Neural progenitor cell (in vitro differentiated cells): ENCODE data around the gene DCP1B. TPM values are rescaled to one million over a fixed set of nuclear protein-coding genes. Genes with fewer than 3 reads are reported as not detected.
A peak's percentile ranks its signal among the peaks of the same experiment; 100 is the strongest.

Experiments
- DNase-seq: peaks from one replicate; pipeline ENCODE4 v3.0.0-alpha.2; 2016; ENCODE audit warnings: low spot score
- H2AFZ ChIP-seq: fragments of 200-600 bp; sonication (generic); replicated peaks from 2 replicates; pipeline ENCODE4 v1.6.1; 2016; ENCODE audit warnings: antibody characterized with exemption
- H3F3A ChIP-seq: fragments of 200-600 bp; sonication (generic); 2 replicates; pipeline ENCODE4 v1.6.1; 2016; ENCODE audit warnings: antibody characterized with exemption, low read depth
- H3K27ac ChIP-seq: fragments of 200-600 bp; sonication (generic); 2 replicates; pipeline ENCODE4 v1.5.1; 2016; ENCODE audit warnings: mild to moderate bottlenecking
- H3K27me3 ChIP-seq: fragments of 200-600 bp; sonication (generic); 2 replicates; pipeline ENCODE4 v1.6.1; 2016; ENCODE audit warnings: mild to moderate bottlenecking, moderate library complexity
- H3K36me3 ChIP-seq: fragments of 200-600 bp; sonication (generic); 2 replicates; pipeline ENCODE4 v1.5.1; 2016
- H3K4me1 ChIP-seq: fragments of 200-600 bp; sonication (generic); 2 replicates; pipeline ENCODE4 v1.6.1; 2016; ENCODE audit warnings: mixed run types
- H3K4me2 ChIP-seq: fragments of 200-600 bp; sonication (generic); 2 replicates; pipeline ENCODE4 v1.6.1; 2016
- H3K4me3 ChIP-seq: fragments of 200-600 bp; sonication (generic); 2 replicates; pipeline ENCODE4 v1.5.1; 2016
- H3K79me2 ChIP-seq: fragments of 200-600 bp; sonication (generic); 2 replicates; pipeline ENCODE4 v1.6.1; 2016; ENCODE audit warnings: low read depth
- H3K9ac ChIP-seq: fragments of 200-600 bp; sonication (generic); 2 replicates; pipeline ENCODE4 v1.6.1; 2016
- H3K9me3 ChIP-seq: fragments of 200-600 bp; sonication (generic); 2 replicates; pipeline ENCODE4 v1.5.1; 2016; ENCODE audit warnings: low read depth
- H4K20me1 ChIP-seq: fragments of 200-600 bp; sonication (generic); 2 replicates; pipeline ENCODE4 v1.6.1; 2016; ENCODE audit warnings: low read depth
- H3K27ac Mint-ChIP-seq: 3 replicates; pipeline ENCODE4 v1.8.0; 2021; ENCODE audit warnings: mixed read lengths
- H3K27me3 Mint-ChIP-seq: 2 replicates; pipeline ENCODE4 v1.8.0; 2022; ENCODE audit warnings: low read depth, mild to moderate bottlenecking, inconsistent platforms, moderate library complexity, mixed read lengths; ENCODE audit not compliant: insufficient read depth
- H3K36me3 Mint-ChIP-seq: 3 replicates; pipeline ENCODE4 v1.8.0; 2021; ENCODE audit warnings: mixed read lengths
- H3K4me1 Mint-ChIP-seq: 3 replicates; pipeline ENCODE4 v1.8.0; 2021; ENCODE audit warnings: mixed read lengths
- H3K4me3 Mint-ChIP-seq: 3 replicates; pipeline ENCODE4 v1.8.0; 2021; ENCODE audit warnings: mild to moderate bottlenecking, moderate library complexity, mixed read lengths
- H3K9me3 Mint-ChIP-seq: 3 replicates; pipeline ENCODE4 v1.8.0; 2020; ENCODE audit warnings: mixed read lengths
- CTCF ChIP-seq: fragments of 200-600 bp; sonication (generic); IDR thresholded peaks from 2 replicates; pipeline ENCODE4 v1.5.1; 2017; ENCODE audit warnings: antibody characterized with exemption, mild to moderate bottlenecking
- EZH2 ChIP-seq: fragments of 200-600 bp; sonication (generic); IDR thresholded peaks from 2 replicates; pipeline ENCODE4 v1.6.1; 2017; ENCODE audit warnings: antibody characterized with exemption, mild to moderate bottlenecking, moderate library complexity
- EZH2phosphoT487 ChIP-seq: fragments of 200-600 bp; sonication (generic); IDR thresholded peaks from 2 replicates; pipeline ENCODE4 v1.6.1; 2017; ENCODE audit warnings: antibody characterized with exemption
- total RNA-seq: library from RNA; depleted of rRNA; stranded (reverse); fragments of >200 nt; gene quantifications from 2 replicates; pipeline ENCODE4 v1.2.3, GENCODE V29; 2015; ENCODE audit warnings: low replicate concordance

DCP1B gene
- total RNA-seq, result 20.2 and 25.8 TPM in 2 replicates

GRCh38 chr12:2004113-2004929 is at the start of gene DCP1B:
Gene DCP1B, minus strand, starts transcription at chr12:2004457. Its CDS starts 26 bp downstream, at chr12:2004431.
- H2AFZ ChIP-seq, result peak within 1 kb of the TSS; percentile 96
- Mint-ChIP-seq H3K9me3 (no peaks in the 10 kb centered on the region), H3K4me1 (peaks cover 32% of the 10 kb centered on the region), H3K36me3 (no peaks in the 10 kb centered on the region), H3K27ac (peak within 1 kb of the TSS; percentile 99), H3K27me3 (peaks cover 2% of the 10 kb centered on the region), H3K4me3 (peak within 1 kb of the TSS; percentile 99)
- peaks cover 15% of the 10 kb centered on the region for H3F3A ChIP-seq
- TF ChIP-seq CTCF, result peak; percentile 35
- TF ChIP-seq EZH2phosphoT487, result no peak
- H3K4me1 ChIP-seq, result peaks cover 26% of the 10 kb centered on the region
- no peaks in the 10 kb centered on the region for H3K27me3 ChIP-seq
- H3K9me3 ChIP-seq, result no peaks in the 10 kb centered on the region
- H3K9ac ChIP-seq, result peak within 1 kb of the TSS; percentile 74
- no peaks in the 10 kb centered on the region for H3K36me3 ChIP-seq
- H3K27ac ChIP-seq, result peak within 1 kb of the TSS; percentile 69
- H3K4me3 ChIP-seq, result peak within 1 kb of the TSS; percentile 92
- peak within 1 kb of the TSS; percentile 97 for H3K4me2 ChIP-seq
- peak; percentile 99 for DNase-seq
- no peaks in the 10 kb centered on the region for H4K20me1 ChIP-seq
- peaks cover 48% of the 10 kb centered on the region for H3K79me2 ChIP-seq

DNA sequence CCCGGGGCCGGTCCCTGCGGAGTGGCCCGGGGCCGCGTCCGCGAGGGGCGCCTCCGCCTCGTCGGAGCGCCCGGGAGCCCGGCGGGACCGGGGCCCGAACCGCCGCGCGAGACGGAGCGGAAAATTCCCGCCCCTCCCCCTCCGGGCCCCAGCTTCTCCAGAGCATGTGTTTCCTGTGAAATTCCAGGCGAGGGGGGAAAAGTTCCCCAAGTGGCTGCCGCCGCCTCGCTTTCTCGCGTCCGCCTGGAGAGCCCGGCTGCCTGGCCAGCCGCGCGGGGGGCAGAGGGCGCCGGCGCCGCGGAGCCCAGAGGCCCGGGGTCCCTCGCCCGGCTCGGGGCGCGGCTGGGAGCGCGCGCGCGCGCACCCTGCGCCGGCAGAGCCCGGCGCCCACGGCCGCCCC is 49.4 kb upstream of the DCP1B start:
- Histone ChIP-seq H3K9ac (no peak overlapping the region), H4K20me1 (no peaks in the 10 kb centered on the region), H2AFZ (peak overlapping the region; percentile 71), H3K79me2 (no peaks in the 10 kb centered on the region), H3K27me3 (peaks cover 80% of the 10 kb centered on the region), H3K4me3 (peak overlapping the region; percentile 67), H3K36me3 (no peaks in the 10 kb centered on the region), H3K4me2 (peak overlapping the region; percentile 95), H3K4me1 (peaks cover 3% of the 10 kb centered on the region), H3F3A (peaks cover 13% of the 10 kb centered on the region), H3K27ac (no peak overlapping the region), H3K9me3 (no peaks in the 10 kb centered on the region)
- Mint-ChIP-seq H3K27me3 (peaks cover 45% of the 10 kb centered on the region), H3K27ac (no peak overlapping the region), H3K4me1 (peaks cover 16% of the 10 kb centered on the region), H3K9me3 (no peaks in the 10 kb centered on the region), H3K4me3 (no peak overlapping the region), H3K36me3 (no peaks in the 10 kb centered on the region)
- peak; percentile 66 for TF ChIP-seq EZH2
- TF ChIP-seq CTCF, result no peak
- peak; percentile 71 for DNase-seq

DNA sequence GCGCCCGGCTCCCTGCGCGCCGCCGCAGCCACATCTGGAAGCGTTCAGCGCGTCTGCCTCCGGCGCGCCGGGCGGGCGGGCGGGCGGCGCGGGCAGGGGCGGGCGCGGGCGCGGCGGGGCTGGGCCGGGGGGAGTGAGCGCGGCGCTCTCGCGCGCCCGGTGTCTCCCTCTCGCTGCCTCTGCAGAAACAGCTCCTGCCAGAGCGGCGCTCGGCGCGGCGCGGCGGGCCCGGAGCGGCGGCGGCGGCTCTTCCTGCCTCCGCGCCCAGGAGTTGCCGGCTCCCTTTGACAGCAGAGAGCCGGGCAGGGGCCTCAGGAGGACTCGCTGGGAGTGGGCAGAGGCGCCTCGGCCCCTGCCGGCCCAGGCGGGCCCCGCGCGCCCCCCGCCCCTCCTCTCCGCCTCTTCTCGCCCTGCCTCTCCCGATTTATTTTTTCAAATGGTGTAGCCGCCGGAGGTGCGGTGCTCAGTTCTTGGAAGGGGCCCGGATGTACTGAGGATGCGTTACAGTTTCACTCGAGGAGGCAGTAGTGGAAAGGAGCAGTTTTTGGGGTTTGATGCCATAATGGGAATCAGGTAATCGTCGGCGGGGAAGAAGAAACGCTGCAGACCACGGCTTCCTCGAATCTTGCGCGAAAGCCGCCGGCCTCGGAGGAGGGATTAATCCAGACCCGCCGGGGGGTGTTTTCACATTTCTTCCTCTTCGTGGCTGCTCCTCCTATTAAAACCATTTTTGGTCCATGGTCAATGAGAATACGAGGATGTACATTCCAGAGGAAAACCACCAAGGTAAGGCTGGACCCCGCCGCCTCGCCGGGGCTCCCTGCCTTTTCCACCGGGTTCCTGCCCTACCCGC is 48.8 kb upstream of the DCP1B start, which contains the start of gene CACNA1C:
Gene CACNA1C, plus strand, starts transcription at position 162 of the 853 bp plus-strand sequence. Its CDS starts 576 bp downstream, at position 738.
- Mint-ChIP-seq H3K4me1 (peaks cover 16% of the 10 kb centered on the region), H3K36me3 (no peaks in the 10 kb centered on the region), H3K27me3 (peaks cover 44% of the 10 kb centered on the region), H3K9me3 (no peaks in the 10 kb centered on the region), H3K4me3 (peak within 1 kb of the TSS; percentile 89), H3K27ac (no peak within 1 kb of the TSS)
- Histone ChIP-seq H3K9me3 (no peaks in the 10 kb centered on the region), H3K9ac (no peak within 1 kb of the TSS), H4K20me1 (no peaks in the 10 kb centered on the region), H3K27ac (no peak within 1 kb of the TSS), H3K27me3 (peaks cover 81% of the 10 kb centered on the region), H2AFZ (peak within 1 kb of the TSS; percentile 90), H3K79me2 (no peaks in the 10 kb centered on the region), H3F3A (peaks cover 13% of the 10 kb centered on the region), H3K4me2 (peak within 1 kb of the TSS; percentile 95), H3K4me1 (peaks cover 3% of the 10 kb centered on the region), H3K4me3 (peak within 1 kb of the TSS; percentile 69), H3K36me3 (no peaks in the 10 kb centered on the region)
- peak; percentile 91 for DNase-seq
- peak; percentile 22 for TF ChIP-seq CTCF
- TF ChIP-seq EZH2phosphoT487, result peak; percentile 59
- TF ChIP-seq EZH2, result peak; percentile 75
